ENCODE measurements around the gene MVD.

The MVD gene

GRCh38 chr16:88662843-88663606 lies at the start of gene MVD:
TSS of gene MVD (minus strand) at chr16:88663091. CDS start at chr16:88663080, 11 bp downstream.
- peak; percentile 96 for DNase-seq

- no peak for DNase-seq
Observed at GRCh38 chr16:88712362-88712979, 49.6 kb upstream of the MVD start.

GRCh38 chr16:88711750-88712340 lies 49.0 kb upstream of the MVD start:
- DNase-seq = no peak

GRCh38 chr16:88710556-88710955 lies 47.7 kb upstream of the MVD start:
- no peak for DNase-seq

- no peak for DNase-seq
Observed at GRCh38 chr16:88706965-88707826, 44.3 kb upstream of the MVD start.

GRCh38 chr16:88706229-88706964 lies 43.5 kb upstream of the MVD start, which contains the start of the genes CTU2 and RNF166:
TSS of gene CTU2 (plus strand) at chr16:88706503. CDS start at chr16:88706531, 28 bp downstream.
TSS of gene RNF166 (minus strand) at chr16:88706408. CDS start at chr16:88706325, 83 bp downstream.
- DNase-seq = peak; percentile 92

GRCh38 chr16:88705801-88706228 lies 42.9 kb upstream of the MVD start:
- peak; percentile 32 for DNase-seq

- peak; percentile 59 for DNase-seq
Observed at GRCh38 chr16:88705076-88705684, 42.3 kb upstream of the MVD start.

- DNase-seq = peak; percentile 88
Observed at GRCh38 chr16:88703486-88704309, 40.8 kb upstream of the MVD start.

GRCh38 chr16:88702371-88703210 lies 39.7 kb upstream of the MVD start:
- peak; percentile 35 for DNase-seq

- DNase-seq = peak; percentile 39
Observed at GRCh38 chr16:88701581-88702370, 38.9 kb upstream of the MVD start.

- peak; percentile 98 for DNase-seq
Observed at GRCh38 chr16:88700636-88701482, 38.0 kb upstream of the MVD start.

- no peak for DNase-seq
Observed at GRCh38 chr16:88700322-88700635, 37.4 kb upstream of the MVD start.

GRCh38 chr16:88699180-88699579 lies 36.3 kb upstream of the MVD start:
- DNase-seq = no peak

GRCh38 chr16:88698646-88699045 lies 35.8 kb upstream of the MVD start:
- no peak for DNase-seq

GRCh38 chr16:88697831-88698615 lies 35.1 kb upstream of the MVD start:
- DNase-seq = peak; percentile 57

All from CD4-positive, alpha-beta T cell treated with Interleukin-6 for 4 hours (primary cell).